Testis (tissue), 3 donors: ENCODE results near the gene HOMER1. TPM values are rescaled to one million over a fixed set of nuclear protein-coding genes. Genes with fewer than 3 reads are reported as not detected.

Experiments used
- DNase-seq: peaks from one replicate; pipeline ENCODE4 v3.0.0-alpha.2; 2019
- H3K27ac ChIP-seq, 2 donors: fragments of 200-600 bp; sonication (generic); one replicate each; pipeline ENCODE4 v1.5.1; 2019
- H3K27me3 ChIP-seq: fragments of 200-600 bp; sonication (generic); one replicate; pipeline ENCODE4 v1.5.1; 2019
- H3K36me3 ChIP-seq: fragments of 200-600 bp; sonication (generic); one replicate; pipeline ENCODE4 v1.5.1; 2017; ENCODE audit warnings: low read depth; ENCODE audit errors: missing control alignments
- H3K4me1 ChIP-seq: fragments of 200-600 bp; sonication (generic); one replicate; pipeline ENCODE4 v1.5.1; 2019
- H3K4me3 ChIP-seq, 2 donors: fragments of 200-600 bp; sonication (generic); one replicate each; pipeline ENCODE4 v1.5.1; 2017 to 2019
- H3K9me3 ChIP-seq: fragments of 200-600 bp; sonication (generic); one replicate; pipeline ENCODE4 v1.5.1; 2017
- POLR2A ChIP-seq: fragments of 450-650 bp; IDR thresholded peaks from one replicate; pipeline ENCODE4 v1.6.1; 2017; ENCODE audit warnings: antibody characterized with exemption, mild to moderate bottlenecking, moderate library complexity
- WGBS, 2 donors: methylation state at CpG; one replicate each; pipeline ENCODE4 v1.1.5; 2018; 5-methylcytosine and 5-hydroxymethylcytosine counted together
- intact Hi-C: fragments of 100-400 bp; cut with DNase I; formaldehyde crosslinking; loops from one replicate; pipeline ENCODE4 v1.15.1; 2023; ENCODE audit warnings: low total_unique reads
- polyA plus RNA-seq: library from polyadenylated mRNA; stranded (reverse); fragments of 350-450 nt; fragmentation: Illumina TruSeq; extraction: RNeasy Lipid Tissue Mini Kit (QIAGEN cat#74804); gene quantifications from one replicate; pipeline ENCODE4 v1.2.3, GENCODE V29; 2014; ENCODE audit warnings: low read depth, low replicate concordance; ENCODE audit not compliant: insufficient read depth
- total RNA-seq, 2 donors: library from RNA; depleted of rRNA; stranded (reverse); fragments of >200 nt; gene quantifications; one replicate each; pipeline ENCODE4 v1.2.3, GENCODE V29; 2016
- TF ChIP-seq, protein P1 (sequence below), 3 experiments: fragments of 450-650 bp in 2 of 3; fragments of 200-600 bp in 1 of 3; sonication (generic) in 1 of 3; IDR thresholded peaks; one replicate each; pipeline ENCODE4 v1.5.1; 2016 to 2019; ENCODE audit warnings: antibody characterized with exemption in 3 of 3, mild to moderate bottlenecking in 2 of 3, moderate library complexity in 1 of 3

Gene HOMER1
- total and polyA plus RNA-seq, 3 donors from 2014 or later, result 5.7 to 23.0 (median 20.4) TPM

DNA sequence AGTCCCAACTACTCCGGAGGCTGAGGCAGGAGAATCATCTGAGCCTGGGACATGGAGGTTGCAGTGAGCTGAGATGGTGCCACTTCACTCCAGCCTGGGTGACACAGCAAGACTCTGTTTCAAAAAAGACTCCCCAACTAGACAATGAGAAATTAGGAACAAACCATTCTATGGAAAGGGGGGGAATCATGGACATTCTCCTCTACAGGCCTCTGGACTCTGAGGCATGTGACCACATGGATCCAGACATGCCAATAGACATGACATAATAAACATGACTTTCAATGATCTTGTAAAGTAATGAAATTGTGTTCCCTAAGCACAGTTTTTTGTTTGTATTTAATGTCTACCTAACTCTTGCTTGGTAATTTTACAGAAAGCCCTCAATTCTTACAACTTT, 8.8 kb downstream of the HOMER1 start:
- peaks cover 4% of the 10 kb centered on the region for H3K4me1 ChIP-seq
- TF ChIP-seq POLR2A, result no peak
- TF ChIP-seq, protein P1, sequence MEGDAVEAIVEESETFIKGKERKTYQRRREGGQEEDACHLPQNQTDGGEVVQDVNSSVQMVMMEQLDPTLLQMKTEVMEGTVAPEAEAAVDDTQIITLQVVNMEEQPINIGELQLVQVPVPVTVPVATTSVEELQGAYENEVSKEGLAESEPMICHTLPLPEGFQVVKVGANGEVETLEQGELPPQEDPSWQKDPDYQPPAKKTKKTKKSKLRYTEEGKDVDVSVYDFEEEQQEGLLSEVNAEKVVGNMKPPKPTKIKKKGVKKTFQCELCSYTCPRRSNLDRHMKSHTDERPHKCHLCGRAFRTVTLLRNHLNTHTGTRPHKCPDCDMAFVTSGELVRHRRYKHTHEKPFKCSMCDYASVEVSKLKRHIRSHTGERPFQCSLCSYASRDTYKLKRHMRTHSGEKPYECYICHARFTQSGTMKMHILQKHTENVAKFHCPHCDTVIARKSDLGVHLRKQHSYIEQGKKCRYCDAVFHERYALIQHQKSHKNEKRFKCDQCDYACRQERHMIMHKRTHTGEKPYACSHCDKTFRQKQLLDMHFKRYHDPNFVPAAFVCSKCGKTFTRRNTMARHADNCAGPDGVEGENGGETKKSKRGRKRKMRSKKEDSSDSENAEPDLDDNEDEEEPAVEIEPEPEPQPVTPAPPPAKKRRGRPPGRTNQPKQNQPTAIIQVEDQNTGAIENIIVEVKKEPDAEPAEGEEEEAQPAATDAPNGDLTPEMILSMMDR (IDR thresholded peaks at IDR 0.05), result no peak
- no peak overlapping the region for H3K4me3 ChIP-seq
- H3K36me3 ChIP-seq, result no peaks in the 10 kb centered on the region
- H3K27ac ChIP-seq, result no peak overlapping the region
- H3K9me3 ChIP-seq, result no peaks in the 10 kb centered on the region
- no peak for DNase-seq
- intact Hi-C loops, result no loop called here
- no peaks in the 10 kb centered on the region for H3K27me3 ChIP-seq
- WGBS, 2 donors, result 89 to 94% methylated on average over 1 of the region's 1 CpG

DNA sequence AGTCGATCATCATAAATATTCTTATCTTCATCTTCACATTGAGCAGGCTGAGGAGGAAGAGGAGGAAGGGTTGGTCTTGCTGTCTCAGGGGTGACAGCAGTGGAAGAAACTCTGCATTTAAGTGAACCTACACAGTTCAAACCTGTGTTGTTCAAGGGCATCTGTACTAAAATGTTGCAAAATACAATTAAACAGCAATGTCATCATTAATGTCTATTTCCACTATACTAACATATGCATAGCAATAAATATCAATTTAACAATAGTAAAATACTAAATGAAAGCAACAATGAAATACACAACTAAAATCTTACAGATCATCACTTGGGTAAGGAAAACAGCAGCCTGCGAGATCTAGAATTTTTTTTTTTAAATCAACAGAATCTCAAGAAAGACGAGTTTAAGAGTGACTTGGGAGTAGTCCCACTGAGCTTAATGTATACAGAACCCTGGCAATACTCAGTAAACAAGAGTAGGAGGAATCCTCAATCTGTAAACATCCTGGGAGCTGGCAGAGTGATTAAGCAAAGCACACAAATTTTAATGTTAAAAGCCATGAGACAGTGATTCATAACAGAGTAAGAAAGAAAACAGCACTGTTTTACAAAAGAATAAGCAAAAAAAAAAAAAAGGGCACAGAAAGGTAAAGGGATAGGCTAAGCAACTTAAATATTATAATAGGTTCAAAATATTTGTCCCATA, 10.0 kb downstream of the HOMER1 start:
- Histone ChIP-seq H3K36me3 (no peaks in the 10 kb centered on the region), H3K4me1 (peaks cover 6% of the 10 kb centered on the region), H3K27me3 (no peaks in the 10 kb centered on the region), H3K27ac (no peak overlapping the region), H3K4me3 (no peak overlapping the region), H3K9me3 (no peaks in the 10 kb centered on the region)
- no peak for TF ChIP-seq POLR2A
- TF ChIP-seq, protein P1 (IDR thresholded peaks at IDR 0.05), result no peak
- WGBS, 2 donors, result 76 to 82% methylated on average over 3 of the region's 3 CpGs
- no peak for DNase-seq
- intact Hi-C loops, result no loop called here

DNA sequence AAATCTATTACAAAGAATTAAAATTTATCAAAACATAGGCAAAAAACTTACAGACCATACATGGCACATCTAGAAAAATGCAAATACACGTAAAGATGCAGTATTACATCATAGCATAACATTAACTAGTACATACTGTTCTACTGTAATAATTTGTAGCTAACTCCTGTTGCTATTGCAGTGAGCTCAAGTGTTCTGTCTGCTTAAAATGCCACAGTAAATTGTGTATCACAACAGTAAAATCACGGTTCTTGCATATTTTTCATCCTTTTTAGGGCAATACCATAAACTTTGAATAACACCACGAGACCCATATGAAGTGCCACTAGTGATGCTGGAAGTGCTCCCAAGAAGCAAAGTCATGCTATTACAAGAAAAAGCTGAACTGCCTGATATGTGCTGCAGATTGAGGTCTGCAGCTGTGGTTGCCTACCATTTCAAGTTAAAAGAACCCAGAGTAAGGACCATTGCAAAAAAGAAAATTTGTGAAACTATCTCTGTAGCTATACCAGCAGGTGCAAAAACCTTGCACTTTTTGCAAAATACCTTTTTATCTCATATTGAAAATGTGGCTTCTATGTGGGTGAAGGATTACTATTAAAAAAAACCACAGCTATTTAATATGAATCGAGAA, 14.2 kb downstream of the HOMER1 start:
- Histone ChIP-seq H3K4me1 (peaks cover 6% of the 10 kb centered on the region), H3K4me3 (no peak overlapping the region), H3K36me3 (no peaks in the 10 kb centered on the region), H3K9me3 (no peaks in the 10 kb centered on the region), H3K27me3 (no peaks in the 10 kb centered on the region), H3K27ac (no peak overlapping the region)
- TF ChIP-seq, protein P1 (IDR thresholded peaks at IDR 0.05), result no peak
- no peak for TF ChIP-seq POLR2A
- 74 to 75% methylated on average over 4 of the region's 4 CpGs for WGBS, 2 donors
- no peak for DNase-seq
- intact Hi-C loops, result no loop called here

DNA sequence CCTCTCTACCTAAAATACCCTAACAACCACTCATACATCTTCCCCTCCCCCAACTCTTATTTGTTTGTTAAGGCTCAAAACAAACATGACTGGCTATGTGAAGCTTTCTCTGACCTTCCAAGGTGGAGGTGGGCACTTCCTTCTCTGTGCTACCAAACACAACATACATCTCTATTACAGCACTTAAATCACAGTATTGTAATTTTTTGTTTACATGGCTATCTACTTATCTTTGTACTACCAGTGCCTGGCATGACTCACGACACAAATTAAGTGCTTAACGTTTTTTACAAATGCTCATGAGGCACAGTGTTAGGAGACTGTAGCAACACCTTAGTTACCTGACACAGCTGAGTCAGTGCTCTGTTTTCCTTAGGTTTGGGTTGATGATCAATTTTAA, 18.6 kb downstream of the HOMER1 start:
- WGBS, 2 donors, result 42 to 64% methylated on average over 2 of the region's 2 CpGs
- DNase-seq, result no peak
- Histone ChIP-seq H3K4me1 (peaks cover 6% of the 10 kb centered on the region), H3K27ac (no peak overlapping the region), H3K4me3 (no peak overlapping the region), H3K36me3 (no peaks in the 10 kb centered on the region), H3K9me3 (no peaks in the 10 kb centered on the region), H3K27me3 (no peaks in the 10 kb centered on the region)
- TF ChIP-seq POLR2A, result no peak
- TF ChIP-seq, protein P1 (IDR thresholded peaks at IDR 0.05), result no peak
- intact Hi-C loops, result no loop called here
